GM19395 (cell line): ENCODE measurements around the gene DAP3.
"Not testable (repeated sequence)": the region's sequence is repeated elsewhere in the genome, so short reads cannot be mapped to it uniquely, and the experiment has no call there.

Experiments used
- ATAC-seq: cut with Tn5 transposase; IDR thresholded peaks from one replicate; pipeline ENCODE4 v1.9.1; 2021; ENCODE audit warnings: mild to moderate bottlenecking, moderate library complexity; ENCODE audit not compliant: unreplicated experiment

Gene DAP3

GRCh38 chr1:155715056-155715455 is 26.2 kb downstream of the DAP3 start:
- ATAC-seq: not testable (repeated sequence)

GRCh38 chr1:155715777-155716176 is 26.9 kb downstream of the DAP3 start:
- no peak for ATAC-seq

- ATAC-seq: peak; percentile 65
Measured at GRCh38 chr1:155717041-155717440, 28.1 kb downstream of the DAP3 start.

- ATAC-seq: not testable (repeated sequence)
Measured at GRCh38 chr1:155718524-155719115, 29.7 kb downstream of the DAP3 start.

GRCh38 chr1:155719703-155720102 is 30.8 kb downstream of the DAP3 start:
- ATAC-seq: no peak

GRCh38 chr1:155725142-155725541 is 36.3 kb downstream of the DAP3 start:
- no peak for ATAC-seq

GRCh38 chr1:155729031-155729898 is 40.4 kb downstream of the DAP3 start:
- no peak for ATAC-seq

- no peak for ATAC-seq
Measured at GRCh38 chr1:155740995-155741394, 52.1 kb downstream of the DAP3 start.

GRCh38 chr1:155741908-155742307 is 53.0 kb downstream of the DAP3 start:
- ATAC-seq: no peak

- ATAC-seq: no peak
Measured at GRCh38 chr1:155744711-155745283, 55.9 kb downstream of the DAP3 start.

GRCh38 chr1:155745284-155746228 is 56.7 kb downstream of the DAP3 start:
- ATAC-seq: peak; percentile 91

- ATAC-seq: not testable (repeated sequence)
Measured at GRCh38 chr1:155747586-155747985, 58.7 kb downstream of the DAP3 start.

- not testable (repeated sequence) for ATAC-seq
Measured at GRCh38 chr1:155748141-155748540, 59.2 kb downstream of the DAP3 start.

GRCh38 chr1:155759017-155759416 is 70.1 kb downstream of the DAP3 start:
- ATAC-seq: not testable (repeated sequence)

GRCh38 chr1:155759966-155760630 is 71.2 kb downstream of the DAP3 start:
- ATAC-seq: no peak

- ATAC-seq: no peak
Measured at GRCh38 chr1:155760751-155761475, 72.0 kb downstream of the DAP3 start.

- ATAC-seq: no peak
Measured at GRCh38 chr1:155761736-155762405, 73.0 kb downstream of the DAP3 start.

GRCh38 chr1:155763090-155763815 is 74.4 kb downstream of the DAP3 start:
- not testable (repeated sequence) for ATAC-seq
